Dedifferentiated amniotic fluid mesenchymal stem cell (primary cell): ENCODE measurements around the gene GFOD2.
A peak's percentile ranks its signal among the peaks of the same experiment; 100 is the strongest.
"Not testable (repeated sequence)": the region's sequence is repeated elsewhere in the genome, so short reads cannot be mapped to it uniquely, and the experiment has no call there.

Source experiments
- DNase-seq: peaks from one replicate; pipeline ENCODE4 v3.0.0-alpha.2; 2016; ENCODE audit errors: extremely low spot score

Gene GFOD2

DNA sequence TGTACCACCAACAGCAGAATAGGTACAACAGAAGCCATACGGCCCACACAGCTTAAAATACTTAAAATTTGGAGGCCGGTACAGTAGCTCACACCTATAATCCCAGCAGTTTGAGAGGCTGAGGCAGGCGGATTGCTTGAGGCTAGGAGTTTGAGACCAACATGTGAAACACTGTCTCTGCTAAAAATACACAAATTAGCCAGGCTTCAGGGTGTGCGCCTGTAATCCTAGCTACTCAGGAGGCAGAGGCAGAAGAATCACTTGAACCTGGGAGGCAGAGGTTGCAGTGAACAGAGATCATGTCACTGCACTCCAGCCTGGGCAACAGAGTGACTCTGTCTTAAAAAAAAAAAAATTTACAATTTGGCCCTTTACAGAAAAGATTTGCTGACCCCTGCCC is 17.0 kb downstream of the GFOD2 start:
- DNase-seq: no peak

GRCh38 chr16:67701420-67701819 is 17.7 kb downstream of the GFOD2 start:
- DNase-seq: no peak

DNA sequence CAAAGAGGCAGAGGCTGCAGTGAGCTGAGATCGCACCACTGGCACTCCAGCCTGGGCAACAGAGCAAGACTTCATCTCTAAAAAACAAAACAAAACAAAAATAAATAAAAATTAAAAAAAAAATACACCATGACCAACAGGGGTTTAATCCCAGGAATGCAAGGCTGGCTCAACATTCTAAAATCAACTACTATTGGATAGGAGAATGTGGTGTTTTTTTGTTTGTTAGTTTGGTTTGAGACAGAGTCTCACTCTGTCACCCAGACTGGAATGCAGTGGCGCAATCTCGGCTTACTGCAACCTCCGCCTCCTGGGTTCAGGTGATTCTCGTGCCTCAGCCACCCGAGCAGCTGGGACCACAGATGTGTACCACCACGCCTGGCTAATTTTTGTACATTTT is 19.9 kb downstream of the GFOD2 start:
- DNase-seq: no peak

GRCh38 chr16:67697422-67698185 is 21.5 kb downstream of the GFOD2 start:
- DNase-seq: no peak

DNA sequence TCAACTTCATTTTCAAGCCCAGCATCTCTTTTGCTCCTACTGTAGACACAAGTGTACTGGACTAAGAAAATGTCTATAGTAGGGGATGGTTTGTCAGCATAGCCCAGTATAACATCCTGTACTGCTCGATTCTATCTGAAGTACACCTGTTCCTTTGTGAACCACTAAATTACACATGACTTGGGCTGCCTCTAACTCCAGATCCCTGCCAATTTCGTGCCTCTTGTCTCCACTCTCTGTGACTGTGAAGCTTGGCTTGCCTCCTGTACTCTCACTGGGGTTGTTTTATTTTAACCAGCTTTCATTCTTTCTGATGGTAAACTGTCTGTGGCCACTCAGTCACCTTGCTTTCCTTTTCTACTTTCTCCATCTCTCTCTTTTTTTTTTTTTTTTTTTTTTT is 24.5 kb downstream of the GFOD2 start:
- DNase-seq: no peak

- DNase-seq: not testable (repeated sequence)
These were observed 25.4 kb downstream of the GFOD2 start for GRCh38 chr16:67693517-67694285.

- no peak for DNase-seq
These were observed 33.6 kb downstream of the GFOD2 start for GRCh38 chr16:67685388-67686112.

DNA sequence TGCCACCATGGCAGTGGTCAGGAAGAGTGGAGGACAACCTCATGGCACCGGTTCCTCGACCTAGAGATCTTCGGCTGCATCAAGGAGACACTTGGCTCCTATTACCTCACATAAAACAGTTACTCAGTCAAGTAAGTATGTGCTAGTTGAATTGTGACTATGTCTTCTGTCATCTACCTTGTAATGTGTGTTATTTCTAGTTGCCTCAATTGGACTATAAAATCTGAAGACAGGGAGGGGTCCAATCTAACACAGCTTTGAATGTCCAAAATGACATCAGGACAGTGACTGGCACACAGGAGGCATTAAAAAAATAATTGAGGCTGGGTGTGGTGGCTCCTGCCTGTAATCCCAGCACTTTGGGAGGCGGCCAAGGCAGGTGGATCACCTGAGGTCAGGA is 35.3 kb downstream of the GFOD2 start:
- no peak for DNase-seq

DNA sequence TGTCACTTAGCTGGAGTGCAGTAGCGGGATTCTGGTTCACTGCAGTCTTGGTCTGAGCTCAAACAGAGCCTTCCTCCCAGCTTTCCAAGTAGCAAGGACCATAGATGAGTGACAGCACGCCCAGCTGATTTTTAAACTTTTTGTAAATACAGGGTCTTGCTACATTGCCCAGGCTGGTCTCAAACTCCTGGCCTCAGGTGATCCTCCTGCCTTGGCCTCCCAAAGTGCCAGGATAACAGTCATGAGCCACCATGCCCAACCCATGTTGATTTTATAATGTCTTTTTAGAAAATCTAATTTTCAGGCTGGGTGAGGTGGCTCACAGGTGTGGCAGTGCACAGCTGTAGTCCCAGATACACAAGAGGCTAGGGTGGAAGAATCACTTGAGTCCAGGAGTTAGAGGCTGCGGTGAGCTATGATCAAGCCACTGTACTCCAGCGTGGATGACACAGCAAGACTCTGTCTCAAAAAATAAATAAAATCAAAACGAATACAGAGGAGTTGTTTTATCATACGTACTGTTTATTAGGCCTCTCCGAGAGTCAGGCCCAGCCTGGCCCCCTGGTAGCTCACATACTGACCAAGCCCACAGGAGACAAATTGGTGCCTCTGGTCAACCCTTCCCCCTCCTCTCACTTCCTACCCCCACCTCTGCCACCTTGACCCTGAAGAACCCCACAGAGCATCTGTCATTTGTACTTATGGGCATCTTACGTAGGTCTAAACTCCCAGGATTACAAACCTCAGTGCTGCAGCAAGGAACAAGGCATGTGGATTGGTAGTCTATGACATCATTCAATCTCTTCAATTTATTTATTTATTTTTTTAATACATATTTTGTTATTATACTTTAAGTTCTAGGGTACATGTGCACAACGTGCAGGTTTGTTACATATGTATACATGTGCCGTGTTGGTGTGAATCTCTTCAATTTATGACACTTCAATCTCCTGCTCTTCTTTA is 38.9 kb downstream of the GFOD2 start:
- no peak for DNase-seq

DNA sequence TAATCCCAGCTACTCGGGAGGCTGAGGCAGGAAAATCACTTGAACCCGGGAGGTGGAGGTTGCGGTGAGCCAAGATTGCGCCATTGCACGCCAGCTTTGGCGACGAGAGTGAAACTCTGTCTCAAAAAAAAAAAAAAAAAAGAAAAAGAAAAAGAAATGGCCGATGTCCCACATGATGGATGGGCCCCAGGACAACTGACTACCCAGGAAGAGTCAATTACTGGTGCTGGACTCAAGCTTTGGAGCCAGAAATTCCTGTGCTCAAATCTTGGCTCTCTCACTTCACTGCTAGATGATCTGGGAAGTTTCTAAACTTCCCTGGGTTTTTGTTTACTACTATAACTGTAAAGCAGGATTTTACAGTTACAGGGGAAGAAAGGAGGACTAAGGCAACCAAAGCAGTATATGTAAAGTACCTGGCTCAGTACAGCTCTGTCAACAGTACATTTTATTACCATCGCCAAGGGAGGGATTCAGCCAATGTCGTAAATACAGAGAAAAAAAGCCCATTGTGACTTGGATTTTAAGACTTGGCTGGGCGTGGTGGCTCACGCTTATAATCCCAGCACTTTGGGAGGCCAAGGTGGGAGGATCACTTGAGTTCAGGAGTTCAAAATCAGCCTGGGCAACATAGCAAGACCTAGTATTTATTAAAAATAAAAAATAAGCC is 40.6 kb downstream of the GFOD2 start:
- no peak for DNase-seq

GRCh38 chr16:67677712-67678111 is 41.4 kb downstream of the GFOD2 start:
- no peak for DNase-seq

GRCh38 chr16:67676939-67677338 is 42.2 kb downstream of the GFOD2 start:
- DNase-seq: no peak

DNA sequence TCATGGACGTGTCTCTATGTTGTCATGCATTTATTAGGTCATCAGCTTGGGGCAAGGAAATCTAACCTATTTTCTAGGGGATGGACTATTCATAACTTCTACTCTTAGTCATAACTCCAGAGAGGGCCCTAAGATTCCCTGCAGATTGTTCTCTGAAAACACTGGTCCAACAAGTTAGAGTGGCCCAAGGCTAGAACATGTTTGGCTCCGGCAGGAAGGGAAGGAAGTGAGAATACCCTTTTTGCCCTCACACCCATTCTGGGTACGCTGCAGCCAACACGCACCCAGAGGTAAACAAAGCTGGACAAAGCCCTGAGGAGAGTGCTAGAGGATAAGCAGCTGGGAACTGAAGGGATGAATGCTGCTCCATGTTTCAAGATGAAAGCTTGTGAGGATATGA is 42.6 kb downstream of the GFOD2 start:
- no peak for DNase-seq

DNA sequence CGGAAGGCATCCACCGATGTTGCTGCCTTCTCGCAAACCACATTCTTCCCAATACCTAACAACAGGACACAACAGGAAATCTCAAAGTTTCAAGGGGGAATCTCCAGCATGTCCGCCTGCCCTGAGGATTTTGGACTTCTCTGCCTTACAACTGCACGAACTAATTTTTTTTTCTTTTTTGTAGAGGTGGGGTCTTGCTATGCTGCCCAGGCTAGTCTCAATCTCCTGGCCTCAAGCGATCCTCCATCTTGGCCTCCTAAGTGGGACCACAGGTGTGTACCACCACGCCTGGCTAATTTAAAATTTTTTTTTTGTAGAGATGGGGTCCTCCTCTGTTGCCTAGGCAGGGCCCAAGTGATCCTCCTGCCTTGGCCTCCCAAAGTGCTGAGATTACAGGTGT is 43.1 kb downstream of the GFOD2 start:
- no peak for DNase-seq

- no peak for DNase-seq
These were observed 43.6 kb downstream of the GFOD2 start for GRCh38 chr16:67675579-67675935.

GRCh38 chr16:67674851-67675578 is 44.1 kb downstream of the GFOD2 start:
- DNase-seq: no peak

GRCh38 chr16:67673712-67674580 is 45.2 kb downstream of the GFOD2 start:
- no peak for DNase-seq

DNA sequence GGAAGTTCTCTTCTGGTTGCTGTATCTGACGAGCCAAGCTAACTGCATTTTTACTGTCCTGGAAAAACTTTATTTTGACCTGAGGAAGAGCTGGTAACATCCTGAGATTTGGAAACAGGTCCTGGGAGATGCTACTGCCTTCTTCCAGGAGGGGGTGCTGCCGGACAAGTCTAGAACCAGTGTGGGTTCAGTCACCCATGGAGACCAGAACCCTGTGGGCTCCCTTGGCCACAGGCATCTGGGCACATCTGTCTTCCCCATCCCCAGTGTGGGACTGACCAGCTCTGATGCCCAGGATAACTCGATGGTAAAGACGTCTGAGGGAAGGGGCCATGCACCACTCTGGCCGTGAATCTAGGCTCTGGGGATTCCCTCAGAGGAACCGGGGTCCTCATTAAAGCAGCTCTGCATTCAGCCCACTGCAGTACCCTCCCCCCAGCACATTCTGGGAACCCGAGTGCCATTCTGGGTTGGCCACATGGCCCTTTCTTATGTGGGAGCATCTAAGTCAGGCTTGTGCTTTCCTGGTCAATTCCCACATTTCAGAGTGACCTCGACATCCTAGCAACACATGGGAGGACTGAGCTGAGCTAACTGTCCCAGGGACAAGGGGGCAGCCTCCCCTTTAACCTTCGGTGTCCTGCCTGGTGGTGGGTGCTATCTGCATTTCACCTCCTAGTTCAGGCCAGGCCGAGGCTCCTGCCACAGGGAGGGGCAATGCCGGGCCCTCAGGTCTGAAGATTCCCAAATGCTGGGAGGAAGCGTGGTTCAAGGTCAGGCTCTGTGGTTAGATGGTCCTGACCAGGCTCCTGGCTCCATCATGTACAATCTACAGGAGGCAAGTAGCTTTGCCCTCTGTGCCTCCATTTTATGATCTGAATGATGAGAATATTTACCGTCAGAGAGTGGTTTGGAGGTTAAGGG is 46.1 kb downstream of the GFOD2 start:
- DNase-seq: peak; percentile 15
